AG04450 (cell line): ENCODE measurements around the gene HECA. TPM values are rescaled to one million over a fixed set of nuclear protein-coding genes. Genes with fewer than 3 reads are reported as not detected.
"Not testable (repeated sequence)": the region's sequence is repeated elsewhere in the genome, so short reads cannot be mapped to it uniquely, and the experiment has no call there.

Experiments used
- CTCF ChIA-PET: fragments of 300-600, 350-600 bp; formaldehyde crosslinking; extraction: SDS; loops from one replicate; lab custom pipeline; 2022; ENCODE audit warnings: antibody characterized with exemption, inconsistent platforms; lab: Charles Lee
- POLR2A ChIA-PET: fragments of 350-600 bp; formaldehyde crosslinking; extraction: SDS; loops from one replicate; lab custom pipeline; 2021; ENCODE audit warnings: antibody characterized with exemption, inconsistent platforms; lab: Yijun Ruan, JAX
- DNase-seq: peaks from one replicate; pipeline ENCODE4 v3.0.0-alpha.2; 2011; ENCODE audit warnings: low read depth, low spot score
- H3K27ac ChIP-seq: one replicate; pipeline ENCODE4 v1.5.1; 2012; ENCODE audit warnings: low read depth, low read length, control low read depth
- H3K27me3 ChIP-seq: one replicate; pipeline ENCODE4 v1.6.0; 2012; ENCODE audit warnings: low read length; ENCODE audit not compliant: control insufficient read depth, insufficient read depth
- H3K4me3 ChIP-seq: 2 replicates; pipeline ENCODE4 v1.5.1; 2011; ENCODE audit warnings: mild to moderate bottlenecking, low read depth, low read length, control low read depth
- H3K9me3 ChIP-seq: 2 replicates; pipeline ENCODE4 v1.5.1; 2012; ENCODE audit warnings: low read length; ENCODE audit not compliant: control insufficient read depth, insufficient read depth
- polyA plus RNA-seq: library from polyadenylated mRNA; depleted of rRNA; stranded (reverse); fragments of >200 nt; gene quantifications from 2 replicates; pipeline ENCODE4 v1.2.3, GENCODE V29; 2011
- TF ChIP-seq, protein P1 (sequence below): IDR thresholded peaks from 2 replicates; pipeline ENCODE4 v1.5.1; 2011; ENCODE audit warnings: low read depth, low read length, control low read depth, inconsistent platforms

Gene HECA
- polyA plus RNA-seq, 1 experiment: 10.6 TPM

DNA sequence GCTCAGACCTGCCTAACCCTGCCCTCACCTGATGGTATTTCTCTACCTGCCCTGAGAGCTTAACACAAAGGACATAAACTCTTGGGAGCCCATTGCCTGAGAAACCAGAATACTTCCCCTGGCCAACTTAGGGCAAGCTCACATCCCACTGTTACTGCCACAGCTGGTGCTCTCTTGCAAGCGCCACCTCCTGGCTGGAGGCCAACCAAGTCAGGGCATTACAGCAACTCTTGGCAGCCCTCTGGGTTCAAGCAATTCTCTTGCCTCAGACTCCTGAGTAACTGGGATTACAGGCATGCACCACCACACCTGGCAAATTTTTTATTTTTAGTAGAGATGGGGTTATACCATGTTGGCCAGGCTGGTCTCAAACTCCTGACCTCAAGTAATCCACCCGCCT is 70.1 kb downstream of the HECA start:
- Histone ChIP-seq H3K27me3 (no peaks in the 10 kb centered on the region), H3K4me3 (no peak overlapping the region), H3K9me3 (no peaks in the 10 kb centered on the region), H3K27ac (no peak overlapping the region)
- POLR2A ChIA-PET: interaction anchor here (0.6 kb wide), 1 partner anchor 124 kb away, joined by 3 read pairs; no protein-coding TSS in a partner anchor
- TF ChIP-seq, protein P1, sequence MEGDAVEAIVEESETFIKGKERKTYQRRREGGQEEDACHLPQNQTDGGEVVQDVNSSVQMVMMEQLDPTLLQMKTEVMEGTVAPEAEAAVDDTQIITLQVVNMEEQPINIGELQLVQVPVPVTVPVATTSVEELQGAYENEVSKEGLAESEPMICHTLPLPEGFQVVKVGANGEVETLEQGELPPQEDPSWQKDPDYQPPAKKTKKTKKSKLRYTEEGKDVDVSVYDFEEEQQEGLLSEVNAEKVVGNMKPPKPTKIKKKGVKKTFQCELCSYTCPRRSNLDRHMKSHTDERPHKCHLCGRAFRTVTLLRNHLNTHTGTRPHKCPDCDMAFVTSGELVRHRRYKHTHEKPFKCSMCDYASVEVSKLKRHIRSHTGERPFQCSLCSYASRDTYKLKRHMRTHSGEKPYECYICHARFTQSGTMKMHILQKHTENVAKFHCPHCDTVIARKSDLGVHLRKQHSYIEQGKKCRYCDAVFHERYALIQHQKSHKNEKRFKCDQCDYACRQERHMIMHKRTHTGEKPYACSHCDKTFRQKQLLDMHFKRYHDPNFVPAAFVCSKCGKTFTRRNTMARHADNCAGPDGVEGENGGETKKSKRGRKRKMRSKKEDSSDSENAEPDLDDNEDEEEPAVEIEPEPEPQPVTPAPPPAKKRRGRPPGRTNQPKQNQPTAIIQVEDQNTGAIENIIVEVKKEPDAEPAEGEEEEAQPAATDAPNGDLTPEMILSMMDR: no peak
- CTCF ChIA-PET: interaction anchor here (1.6 to 1.7 kb wide), 2 partner anchors 14 kb away, joined by 5 to 6 read pairs; no protein-coding TSS in a partner anchor
- DNase-seq: no peak

DNA sequence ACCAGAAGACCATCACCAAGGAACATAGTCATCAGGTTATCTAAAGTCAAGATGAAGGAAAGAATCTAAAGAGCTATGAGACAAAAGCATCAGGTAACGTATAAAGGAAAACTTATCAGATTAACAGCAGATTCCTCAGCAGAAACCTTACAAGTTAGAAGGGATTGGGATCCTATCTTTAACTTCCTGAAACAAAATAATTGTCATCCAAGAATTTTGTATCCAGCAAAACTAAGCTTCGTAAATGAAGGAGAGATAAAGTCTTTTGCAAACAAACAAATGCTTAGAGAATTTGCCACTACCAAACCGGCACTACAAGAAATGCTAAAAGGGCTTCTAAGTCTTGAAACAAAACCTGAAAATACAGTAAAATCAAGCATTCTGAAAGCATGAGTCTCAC is 71.0 kb downstream of the HECA start:
- Histone ChIP-seq H3K9me3 (peaks cover 6% of the 10 kb centered on the region), H3K27ac (no peak overlapping the region), H3K4me3 (no peak overlapping the region), H3K27me3 (no peaks in the 10 kb centered on the region)
- TF ChIP-seq, protein P1: no peak
- CTCF ChIA-PET: interaction anchor here (0.7 to 1.7 kb wide), 3 partner anchors 13 to 995 kb away, joined by 3 to 6 read pairs (median 3); no protein-coding TSS in a partner anchor
- DNase-seq: no peak
- POLR2A ChIA-PET: no interaction called here

DNA sequence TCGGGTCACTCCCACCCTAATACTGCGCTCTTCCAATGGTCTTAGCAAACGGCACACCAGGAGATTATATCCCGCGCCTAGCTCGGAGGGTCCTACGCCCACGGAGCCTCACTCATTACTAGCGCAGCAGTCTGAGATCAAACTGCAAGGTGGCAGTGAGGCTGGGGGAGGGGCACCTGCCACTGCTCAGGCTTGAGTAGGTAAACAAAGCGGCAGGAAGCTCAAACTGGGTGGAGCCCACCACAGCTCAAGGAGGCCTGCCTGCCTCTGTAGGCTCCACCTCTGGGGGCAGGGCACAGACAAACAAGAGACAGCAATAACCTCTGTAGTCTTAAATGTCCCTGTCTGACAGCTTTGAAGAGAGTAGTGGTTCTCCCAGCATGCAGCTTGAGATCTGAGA is 75.9 kb downstream of the HECA start:
- H3K27me3 ChIP-seq, H3K9me3 ChIP-seq, CTCF ChIA-PET, DNase-seq, H3K27ac ChIP-seq, H3K4me3 ChIP-seq, POLR2A ChIA-PET: not testable (repeated sequence)

DNA sequence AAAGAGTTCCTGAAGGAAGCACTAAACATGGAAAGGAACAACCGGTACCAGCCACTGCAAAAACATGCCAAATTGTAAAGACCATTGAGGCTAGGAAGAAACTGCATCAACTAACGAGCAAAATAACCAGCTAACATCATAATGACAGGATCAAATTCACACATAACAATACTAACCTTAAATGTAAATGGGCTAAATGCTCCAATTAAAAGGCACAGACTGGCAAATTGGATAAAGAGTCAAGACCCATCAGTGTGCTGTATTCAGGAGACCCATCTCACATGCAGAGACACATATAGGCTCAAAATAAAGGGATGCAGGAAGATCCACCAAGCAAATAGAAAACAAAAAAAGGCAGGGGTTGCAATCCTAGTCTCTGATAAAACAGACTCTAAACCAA is 77.6 kb downstream of the HECA start:
- H3K9me3 ChIP-seq, H3K27ac ChIP-seq, H3K4me3 ChIP-seq, H3K27me3 ChIP-seq, POLR2A ChIA-PET, DNase-seq, CTCF ChIA-PET: not testable (repeated sequence)

DNA sequence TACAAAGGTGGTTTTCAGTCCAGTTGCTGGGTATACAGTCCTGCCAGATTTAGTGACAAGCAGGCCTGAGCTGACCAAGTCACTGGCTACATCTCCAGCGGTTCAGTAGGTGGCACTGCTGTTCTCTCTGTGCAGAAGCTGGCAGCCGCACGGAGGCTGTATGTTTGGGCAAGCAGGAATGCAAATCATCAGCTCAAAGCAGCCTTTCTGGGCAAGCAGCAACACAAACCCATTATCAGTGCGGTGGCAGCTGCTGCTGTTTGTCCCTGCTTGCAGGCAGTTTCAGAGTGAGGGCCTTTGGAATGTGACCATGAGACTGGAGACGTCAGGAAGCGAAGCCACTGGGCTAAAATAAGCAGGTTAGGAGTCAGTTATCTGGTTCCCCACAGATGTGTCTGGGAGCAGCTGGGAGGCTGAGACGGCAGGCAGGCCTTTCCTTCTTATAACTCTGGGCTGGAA is 84.4 kb downstream of the HECA start:
- ChIA-PET CTCF (interaction anchor here (0.5 to 6.6 kb wide), 38 partner anchors 11 to 652 kb away, joined by 3 to 139 read pairs (median 4); no protein-coding TSS in a partner anchor), POLR2A (interaction anchor here (0.6 to 1.3 kb wide), 2 partner anchors 138 to 145 kb away, joined by 4 to 10 read pairs; no protein-coding TSS in a partner anchor)
- H3K27me3 ChIP-seq: no peaks in the 10 kb centered on the region
- no peak overlapping the region for H3K27ac ChIP-seq
- peak; percentile 77 for DNase-seq
- H3K9me3 ChIP-seq: no peaks in the 10 kb centered on the region
- TF ChIP-seq, protein P1: peak; percentile 91
- no peak overlapping the region for H3K4me3 ChIP-seq

DNA sequence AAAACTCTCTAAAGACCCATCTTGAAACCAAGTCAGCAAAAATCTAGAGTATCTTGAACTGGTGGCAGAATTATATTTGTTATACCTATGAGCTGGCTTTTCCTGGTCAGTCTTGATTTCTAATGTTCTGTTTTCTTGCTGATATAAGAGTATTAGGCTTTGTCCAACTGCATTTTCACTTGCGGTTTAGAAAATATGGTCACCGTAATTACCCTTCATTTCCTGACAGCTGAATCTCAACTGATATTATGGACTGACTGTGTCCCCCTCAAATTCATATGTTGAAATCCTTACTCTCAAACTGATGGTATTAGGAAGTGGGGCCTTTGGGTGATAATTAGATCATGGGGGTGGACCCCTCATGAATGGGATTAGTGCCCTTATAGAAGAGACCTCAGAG is 84.9 kb downstream of the HECA start:
- no peak for DNase-seq
- POLR2A ChIA-PET: interaction anchor here (1.3 kb wide), 1 partner anchor 145 kb away, joined by 10 read pairs; no protein-coding TSS in a partner anchor
- H3K4me3 ChIP-seq: no peak overlapping the region

DNA sequence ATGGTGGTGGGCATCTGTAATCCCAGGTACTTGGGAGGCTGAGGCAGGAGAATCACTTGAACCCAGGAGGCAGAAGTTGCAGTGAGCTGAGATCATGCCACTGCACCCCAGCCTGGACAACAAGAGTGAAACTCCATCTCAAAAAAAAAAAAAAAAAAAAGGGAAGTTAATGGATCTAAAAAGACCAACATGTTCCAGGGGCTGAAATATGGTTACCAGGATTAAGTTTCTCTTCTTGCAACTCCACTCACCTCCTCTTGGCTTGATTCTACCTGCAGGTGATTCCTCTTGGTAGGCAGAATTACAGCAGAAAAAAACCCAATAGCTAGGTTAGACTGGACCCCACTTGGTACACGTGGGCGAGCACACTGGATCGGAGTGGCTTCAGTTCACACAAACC is 93.5 kb downstream of the HECA start:
- CTCF ChIA-PET, H3K4me3 ChIP-seq, H3K9me3 ChIP-seq, DNase-seq, H3K27me3 ChIP-seq, POLR2A ChIA-PET, H3K27ac ChIP-seq: not testable (repeated sequence)

More for the DNA sequence above, 84.9 kb downstream of the HECA start:
- H3K27me3 ChIP-seq: no peaks in the 10 kb centered on the region
- CTCF ChIA-PET: interaction anchor here (0.6 to 6.6 kb wide), 37 partner anchors 11 to 652 kb away, joined by 3 to 139 read pairs (median 4); no protein-coding TSS in a partner anchor
- no peak overlapping the region for H3K27ac ChIP-seq
- TF ChIP-seq, protein P1: no peak
- H3K9me3 ChIP-seq: no peaks in the 10 kb centered on the region
